Stimulated activated CD8-positive, alpha-beta memory T cell treated with anti-CD3 and anti-CD28 coated beads, Interleukin-2, amount 100 ng/mL, for 48 hours (primary cell): ENCODE measurements around the gene PDE4D.

Experiments used
- DNase-seq, 2 donors: peaks; one replicate each; pipeline ENCODE4 v3.0.0-alpha.2; 2020; ENCODE audit warnings: low read depth in 2 of 2

Gene PDE4D

GRCh38 chr5:58932057-58932612 lies 961.4 kb downstream of the PDE4D start:
- no peak for DNase-seq

DNA sequence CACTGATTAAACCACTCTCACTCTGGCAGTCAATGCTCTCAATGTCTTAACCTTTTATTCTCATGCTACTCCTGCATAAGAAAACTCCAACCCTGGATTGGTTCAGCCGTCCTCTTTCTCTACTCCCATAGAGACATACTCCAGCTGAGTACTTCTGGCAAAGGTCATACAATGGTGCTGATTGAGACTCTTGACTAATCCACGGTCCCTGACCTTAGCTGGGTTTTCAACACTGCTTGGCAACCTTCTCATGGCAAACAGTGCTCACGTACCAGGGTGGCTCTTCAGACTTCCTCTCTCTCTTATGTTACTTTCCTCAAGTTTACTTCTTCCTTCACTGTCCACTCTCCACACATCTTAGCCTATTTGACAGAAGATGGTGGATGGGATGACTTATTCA lies 963.0 kb downstream of the PDE4D start:
- no peak for DNase-seq

DNA sequence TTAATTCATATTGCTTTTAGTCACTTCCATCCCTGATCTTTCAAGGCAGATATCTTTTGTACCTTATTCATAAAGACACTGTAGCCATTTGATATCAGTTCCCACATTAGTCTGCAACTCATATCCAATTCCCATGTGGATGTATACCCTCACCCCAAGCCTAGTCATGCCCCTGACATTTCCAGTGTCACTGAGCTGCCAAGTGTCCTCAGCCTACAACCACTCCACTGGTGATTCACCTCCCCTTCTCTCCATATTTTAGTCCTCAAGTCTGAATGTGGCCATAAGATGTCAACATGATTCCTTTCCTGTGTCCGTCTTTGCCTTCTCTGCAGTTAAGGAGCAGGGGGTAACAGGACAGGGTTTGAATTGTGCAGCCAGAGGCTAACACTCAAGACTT lies 963.8 kb downstream of the PDE4D start:
- DNase-seq = no peak

GRCh38 chr5:58927938-58928337 lies 965.6 kb downstream of the PDE4D start:
- DNase-seq = no peak

DNA sequence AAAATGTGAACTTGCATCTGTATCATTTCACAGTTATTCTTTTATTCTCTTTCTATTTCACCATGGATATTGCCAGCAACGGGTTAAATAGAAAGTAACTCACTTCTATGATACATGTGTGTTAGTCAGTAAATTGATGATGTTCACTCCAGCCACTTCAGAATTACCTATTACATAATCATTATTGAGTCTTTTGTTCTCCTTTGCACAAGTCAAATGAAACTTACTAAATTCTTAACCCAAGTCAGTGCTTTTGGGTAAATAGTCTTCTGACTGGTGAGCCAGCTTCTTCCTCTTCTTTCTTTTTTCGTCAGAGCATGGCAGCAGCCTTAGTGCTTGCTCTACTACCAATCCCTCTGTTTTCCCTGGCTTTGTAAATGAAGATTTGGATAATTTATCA lies 966.3 kb downstream of the PDE4D start:
- no peak for DNase-seq

GRCh38 chr5:58926541-58926935 lies 967.0 kb downstream of the PDE4D start:
- DNase-seq = no peak

GRCh38 chr5:58925627-58926540 lies 967.6 kb downstream of the PDE4D start:
- no peak for DNase-seq

DNA sequence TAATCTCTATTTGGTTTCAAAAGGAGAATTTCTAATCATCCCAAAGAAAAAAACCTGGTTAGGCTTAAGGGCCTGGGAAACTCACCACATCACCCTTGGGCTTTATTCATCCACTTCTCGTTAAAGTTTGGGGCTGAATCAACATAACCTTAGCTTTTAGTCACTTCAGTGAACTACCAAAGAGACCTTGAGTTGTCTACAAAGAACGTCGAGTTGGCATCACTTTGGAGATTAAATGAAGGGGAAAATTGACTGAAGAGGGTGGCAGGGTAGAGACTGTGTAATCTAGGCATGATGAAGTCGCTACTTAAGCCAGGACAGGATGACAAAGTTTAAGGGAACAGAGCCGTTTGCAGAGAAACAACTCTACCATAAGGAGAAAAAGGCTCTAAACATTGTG lies 969.2 kb downstream of the PDE4D start:
- DNase-seq = no peak

- no peak for DNase-seq
These were observed 970.2 kb downstream of the PDE4D start for GRCh38 chr5:58923355-58923754.

- no peak for DNase-seq
These were observed 970.9 kb downstream of the PDE4D start for GRCh38 chr5:58922461-58923171.

DNA sequence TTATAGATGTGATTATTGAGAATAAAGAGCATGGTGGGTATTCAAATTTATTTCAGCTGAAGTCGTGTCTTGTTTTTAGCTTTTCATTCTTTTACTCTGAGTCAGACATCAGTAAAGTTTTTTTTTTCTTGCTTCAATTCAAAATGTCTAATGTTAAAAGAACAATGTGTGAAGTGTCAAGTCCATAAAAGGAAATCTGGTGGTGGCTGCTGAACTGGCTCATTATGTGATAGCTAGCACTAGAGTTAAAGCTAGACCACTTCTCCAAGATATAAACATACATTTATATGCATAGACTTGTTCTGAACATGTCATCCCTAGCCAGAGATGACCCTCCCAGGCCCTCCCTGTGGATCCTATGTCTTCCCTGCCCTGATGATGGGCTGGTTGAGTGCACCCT lies 972.4 kb downstream of the PDE4D start:
- DNase-seq = no peak

DNA sequence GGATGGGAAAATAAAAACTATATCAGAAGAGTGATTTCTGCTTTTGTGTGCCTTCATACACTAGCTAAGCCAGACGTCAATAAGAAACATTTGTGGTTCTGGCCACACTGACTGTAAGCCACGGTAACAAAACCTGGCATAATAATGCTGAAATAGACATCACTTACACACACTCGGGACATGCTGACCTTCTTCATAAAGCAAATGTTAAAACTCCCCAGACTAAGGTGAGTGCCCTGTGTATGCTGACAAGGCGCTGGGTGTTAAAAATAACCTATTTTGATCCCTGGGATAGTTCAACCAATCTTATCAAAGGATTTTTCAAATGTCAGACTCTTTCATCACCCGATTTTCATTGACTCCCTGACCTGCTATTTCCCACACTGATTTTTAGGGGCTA lies 973.7 kb downstream of the PDE4D start:
- no peak for DNase-seq
